ENCODE results near the gene HTRA3. TPM values are rescaled to one million over a fixed set of nuclear protein-coding genes. Genes with fewer than 3 reads are reported as not detected.

The HTRA3 gene
- total RNA-seq, 4 donors from 2014 or later = 4.0 to 18.2 (median 11.4) TPM

GRCh38 chr4:8277356-8278008 is 7.9 kb downstream of the HTRA3 start:
- no peak for TF ChIP-seq POLR2A (IDR thresholded peaks at IDR 0.05)
- no peak for TF ChIP-seq CTCF (IDR thresholded peaks at IDR 0.05)
- WGBS, 2 donors = 83 to 85% methylated on average over 9 to 11 of the region's 11 CpGs
- no peak overlapping the region for H3K4me3 ChIP-seq (ENCODE audit: low read depth, poor library complexity, severe bottlenecking)
- no peak for DNase-seq (ENCODE audit: low spot score in 2 of 2)
- intact Hi-C loops (cut with DNase I; ENCODE audit: low total_unique reads) = no loop called here

GRCh38 chr4:8278009-8278395 is 8.4 kb downstream of the HTRA3 start:
- WGBS, 2 donors = 50 to 78% methylated on average over 6 of the region's 6 CpGs
- H3K4me3 ChIP-seq (ENCODE audit: low read depth, poor library complexity, severe bottlenecking) = no peak overlapping the region
- intact Hi-C loops (cut with DNase I; ENCODE audit: low total_unique reads) = no loop called here
- TF ChIP-seq POLR2A (IDR thresholded peaks at IDR 0.05) = no peak
- TF ChIP-seq CTCF (IDR thresholded peaks at IDR 0.05) = no peak
- no peak for DNase-seq (ENCODE audit: low spot score in 2 of 2)

- DNase-seq (ENCODE audit: low spot score in 2 of 2) = no peak
Measured at GRCh38 chr4:8278421-8279287, 9.1 kb downstream of the HTRA3 start.

GRCh38 chr4:8279321-8280157 is 10.0 kb downstream of the HTRA3 start:
- 89 to 90% methylated on average over 20 to 22 of the region's 22 CpGs for WGBS, 2 donors
- DNase-seq (ENCODE audit: low spot score in 2 of 2) = no peak
- TF ChIP-seq POLR2A (IDR thresholded peaks at IDR 0.05) = no peak
- no peak for TF ChIP-seq CTCF (IDR thresholded peaks at IDR 0.05)
- no peak overlapping the region for H3K4me3 ChIP-seq (ENCODE audit: low read depth, poor library complexity, severe bottlenecking)
- intact Hi-C loops (cut with DNase I; ENCODE audit: low total_unique reads) = no loop called here

More at GRCh38 chr4:8278421-8279287, 9.1 kb downstream of the HTRA3 start:
- intact Hi-C loops (cut with DNase I; ENCODE audit: low total_unique reads) = no loop called here
- WGBS, 2 donors = 28 to 29% methylated on average over 14 to 17 of the region's 17 CpGs
- no peak overlapping the region for H3K4me3 ChIP-seq (ENCODE audit: low read depth, poor library complexity, severe bottlenecking)
- TF ChIP-seq CTCF (IDR thresholded peaks at IDR 0.05) (no peak), POLR2A (IDR thresholded peaks at IDR 0.05) (no peak)

- H3K4me3 ChIP-seq (ENCODE audit: low read depth, poor library complexity, severe bottlenecking) = no peak overlapping the region
- WGBS, 2 donors = 91 to 92% methylated on average over 20 to 25 of the region's 25 CpGs
- no peak for DNase-seq (ENCODE audit: low spot score in 2 of 2)
- intact Hi-C loops (cut with DNase I; ENCODE audit: low total_unique reads) = no loop called here
- TF ChIP-seq CTCF (IDR thresholded peaks at IDR 0.05) (no peak), POLR2A (IDR thresholded peaks at IDR 0.05) (no peak)
Measured at GRCh38 chr4:8280158-8280875, 10.8 kb downstream of the HTRA3 start.

Data from lower leg skin (tissue), 4 donors.